GM23338 (cell line): Measurements from ENCODE around the gene FLT1. TPM values are rescaled to one million over a fixed set of nuclear protein-coding genes. Genes with fewer than 3 reads are reported as not detected.
A peak's percentile ranks its signal among the peaks of the same experiment; 100 is the strongest.

Experiments used
- ATAC-seq: fragments of 200-7000 bp; cut with Tn5 transposase; 3 replicates; pipeline ENCODE4 v1.9.1; 2020
- DNase-seq: peaks from one replicate; pipeline ENCODE4 v3.0.0-alpha.2; 2015; ENCODE audit warnings: low spot score
- H2AFZ ChIP-seq: fragments of 200-600 bp; sonication (generic); 2 replicates; pipeline ENCODE4 v1.8.0; 2016; ENCODE audit warnings: antibody characterized with exemption, mild to moderate bottlenecking, moderate library complexity
- H3F3A ChIP-seq: fragments of 200-600 bp; sonication (generic); replicated peaks from 2 replicates; pipeline ENCODE4 v1.8.0; 2017; ENCODE audit warnings: antibody characterized with exemption, mixed run types, low read depth
- H3K27ac ChIP-seq: fragments of 200-600 bp; sonication (generic); 2 replicates; pipeline ENCODE4 v1.6.1; 2016; ENCODE audit warnings: low read depth
- H3K27me3 ChIP-seq: fragments of 200-600 bp; sonication (generic); 2 replicates; pipeline ENCODE4 v1.8.0; 2016; ENCODE audit warnings: mild to moderate bottlenecking, mixed run types, moderate library complexity; ENCODE audit not compliant: insufficient read depth
- H3K36me3 ChIP-seq: fragments of 200-600 bp; sonication (generic); 2 replicates; pipeline ENCODE4 v1.8.0; 2016; ENCODE audit warnings: mild to moderate bottlenecking; ENCODE audit not compliant: insufficient read depth
- H3K4me1 ChIP-seq: fragments of 200-600 bp; sonication (generic); 2 replicates; pipeline ENCODE4 v1.8.0; 2016; ENCODE audit warnings: mild to moderate bottlenecking, moderate library complexity; ENCODE audit not compliant: insufficient read depth
- H3K4me2 ChIP-seq: fragments of 200-600 bp; sonication (generic); 2 replicates; pipeline ENCODE4 v1.7.1; 2017; ENCODE audit warnings: mixed run types
- H3K4me3 ChIP-seq: fragments of 200-600 bp; sonication (generic); 2 replicates; pipeline ENCODE4 v1.6.1; 2016; ENCODE audit warnings: mixed run types
- H3K79me2 ChIP-seq: fragments of 200-600 bp; sonication (generic); replicated peaks from 2 replicates; pipeline ENCODE4 v1.8.0; 2017; ENCODE audit warnings: mild to moderate bottlenecking; ENCODE audit not compliant: insufficient read depth
- H3K9me2 ChIP-seq: fragments of 200-600 bp; sonication (generic); 2 replicates; pipeline ENCODE4 v1.8.0; 2017; ENCODE audit not compliant: insufficient read depth
- H4K20me1 ChIP-seq: fragments of 200-600 bp; sonication (generic); replicated peaks from 2 replicates; pipeline ENCODE4 v1.8.0; 2017; ENCODE audit warnings: mild to moderate bottlenecking; ENCODE audit not compliant: insufficient read depth
- H3K27ac Mint-ChIP-seq: 2 replicates; pipeline ENCODE4 v1.8.0; 2020; ENCODE audit warnings: inconsistent platforms, mild to moderate bottlenecking, moderate library complexity, mixed read lengths
- H3K27me3 Mint-ChIP-seq: 3 replicates; pipeline ENCODE4 v1.8.0; 2022; ENCODE audit warnings: low read depth, mild to moderate bottlenecking, moderate library complexity, mixed read lengths, inconsistent platforms; ENCODE audit not compliant: insufficient read depth, poor library complexity
- H3K36me3 Mint-ChIP-seq: 3 replicates; pipeline ENCODE4 v1.8.0; 2021; ENCODE audit warnings: low read depth, mild to moderate bottlenecking, inconsistent platforms, moderate library complexity, mixed read lengths
- H3K4me1 Mint-ChIP-seq: 3 replicates; pipeline ENCODE4 v1.8.0; 2020; ENCODE audit warnings: mild to moderate bottlenecking, inconsistent platforms, mixed read lengths
- H3K4me3 Mint-ChIP-seq: 3 replicates; pipeline ENCODE4 v1.8.0; 2021; ENCODE audit warnings: moderate library complexity, mild to moderate bottlenecking, inconsistent platforms, mixed read lengths
- H3K9me3 Mint-ChIP-seq: 3 replicates; pipeline ENCODE4 v1.8.0; 2020; ENCODE audit warnings: moderate library complexity, mild to moderate bottlenecking, inconsistent platforms, mixed read lengths
- CREB1 ChIP-seq: fragments of 250-450 bp; sonication (Bioruptor Pico); IDR thresholded peaks from 2 replicates; pipeline ENCODE4 v1.5.0; 2020; ENCODE audit warnings: low read depth, mild to moderate bottlenecking, moderate library complexity
- CTCF ChIP-seq, 2 experiments: fragments of 200-600 bp in 1 of 2; sonication (generic) in 1 of 2; conservative IDR thresholded peaks; 2 replicates each; pipeline versions ENCODE4 v1.5.1 to v1.6.1; 2016 to 2017; ENCODE audit warnings: antibody characterized with exemption in 2 of 2, low read depth in 2 of 2, mild to moderate bottlenecking in 2 of 2, moderate library complexity in 1 of 2
- ETS1 ChIP-seq: IDR thresholded peaks from 2 replicates; pipeline ENCODE4 v1.6.1; 2016; ENCODE audit warnings: antibody characterized with exemption
- EZH2 ChIP-seq: fragments of 200-600 bp; sonication (generic); IDR thresholded peaks from one replicate; pipeline ENCODE4 v1.8.0; 2017; ENCODE audit warnings: antibody characterized with exemption, mild to moderate bottlenecking, low read depth; ENCODE audit not compliant: unreplicated experiment
- EZH2phosphoT487 ChIP-seq: fragments of 200-600 bp; sonication (generic); IDR thresholded peaks from one replicate; pipeline ENCODE4 v1.8.1; 2018; ENCODE audit warnings: antibody characterized with exemption; ENCODE audit not compliant: unreplicated experiment
- JUNB ChIP-seq: IDR thresholded peaks from one replicate; pipeline ENCODE4 v1.6.1; 2016; ENCODE audit warnings: antibody characterized with exemption; ENCODE audit not compliant: unreplicated experiment
- NANOG ChIP-seq: IDR thresholded peaks from 2 replicates; pipeline ENCODE4 v1.6.1; 2016; ENCODE audit warnings: antibody characterized with exemption, borderline replicate concordance
- POLR2AphosphoS5 ChIP-seq: IDR thresholded peaks from 2 replicates; pipeline ENCODE4 v1.6.1; 2016; ENCODE audit warnings: antibody characterized with exemption, low read depth
- REST ChIP-seq: IDR thresholded peaks from one replicate; pipeline ENCODE4 v1.6.1; 2018; ENCODE audit warnings: antibody characterized with exemption; ENCODE audit not compliant: unreplicated experiment
- STAT1 ChIP-seq: IDR thresholded peaks from one replicate; pipeline ENCODE4 v1.6.1; 2016; ENCODE audit warnings: antibody characterized with exemption; ENCODE audit not compliant: unreplicated experiment
- ZNF114 ChIP-seq: fragments of 250-450 bp; sonication (Bioruptor Pico); IDR thresholded peaks from 2 replicates; pipeline ENCODE4 v1.5.0; 2020; ENCODE audit warnings: mild to moderate bottlenecking, moderate library complexity
- ZNF331 ChIP-seq: fragments of 250-450 bp; sonication (Bioruptor Pico); IDR thresholded peaks from 2 replicates; pipeline ENCODE4 v1.5.0; 2020; ENCODE audit warnings: low read depth, mild to moderate bottlenecking, moderate library complexity
- polyA plus RNA-seq: library from polyadenylated mRNA; unstranded; fragments of >200 nt; fragmentation: Nextera tagmentation; extraction: Ambion mirVana; gene quantifications from 2 replicates; pipeline ENCODE4 v1.2.1, GENCODE V29; 2016
- total RNA-seq: library from RNA; depleted of rRNA; stranded (reverse); fragments of >200 nt; shearing (Covaris generic); gene quantifications from 2 replicates; pipeline ENCODE4 v1.2.3, GENCODE V29; 2014
- TF ChIP-seq, protein P1 (sequence below): fragments of 250-450 bp; sonication (Bioruptor Pico); IDR thresholded peaks from 2 replicates; pipeline ENCODE4 v1.5.0; 2020; ENCODE audit warnings: mild to moderate bottlenecking, moderate library complexity

The FLT1 gene
- total and polyA plus RNA-seq, 2 experiments from 2014 or later: 26.8 to 116 TPM

DNA sequence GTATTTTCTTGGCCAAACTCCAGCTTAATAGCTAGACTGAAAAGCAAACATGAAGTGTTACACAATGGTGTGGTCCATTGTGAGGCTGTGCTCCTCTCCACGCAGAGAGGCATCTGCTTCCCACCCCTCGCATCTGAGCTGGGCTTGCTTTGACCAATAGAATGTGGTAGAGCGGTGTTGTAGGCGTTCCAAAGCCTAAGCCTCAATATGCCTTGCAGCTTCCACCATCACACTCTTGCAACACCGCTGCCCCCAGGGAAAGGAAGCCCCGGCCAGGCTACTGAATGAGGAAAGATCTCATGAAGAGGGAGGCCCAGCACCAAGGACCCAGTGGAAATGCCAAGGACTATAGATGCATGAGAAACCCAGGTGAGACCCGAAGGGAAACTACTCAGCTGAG lies 9.4 kb downstream of the FLT1 start:
- H4K20me1 ChIP-seq: peaks cover 44% of the 10 kb centered on the region
- H3F3A ChIP-seq: 0 out of 2 replicates have a peak, but pooled peaks cover 7% of the 10 kb centered on the region
- Mint-ChIP-seq H3K4me1 (peaks cover 84% of the 10 kb centered on the region), H3K27me3 (no peaks in the 10 kb centered on the region), H3K9me3 (no peaks in the 10 kb centered on the region), H3K27ac (no peak overlapping the region), H3K4me3 (no peak overlapping the region), H3K36me3 (peaks cover 75% of the 10 kb centered on the region)
- H3K36me3 ChIP-seq: no peaks in the 10 kb centered on the region
- H3K27ac ChIP-seq: no peak overlapping the region; the same call in 1 of the 2 replicates
- TF ChIP-seq CTCF (conservative IDR thresholded peaks at IDR 0.05; ENCODE audit: low read depth in 2 of 2): no peak
- TF ChIP-seq CREB1 (CRISPR knock-in tag): no peak
- TF ChIP-seq POLR2AphosphoS5: no peak
- TF ChIP-seq STAT1: no peak
- TF ChIP-seq REST: no peak
- TF ChIP-seq JUNB: no peak
- TF ChIP-seq EZH2: no peak
- no peak for TF ChIP-seq EZH2phosphoT487
- TF ChIP-seq ZNF114 (CRISPR knock-in tag): no peak
- no peak for TF ChIP-seq NANOG
- TF ChIP-seq ETS1: no peak
- no peak for TF ChIP-seq ZNF331 (CRISPR knock-in tag)
- TF ChIP-seq, protein P1, sequence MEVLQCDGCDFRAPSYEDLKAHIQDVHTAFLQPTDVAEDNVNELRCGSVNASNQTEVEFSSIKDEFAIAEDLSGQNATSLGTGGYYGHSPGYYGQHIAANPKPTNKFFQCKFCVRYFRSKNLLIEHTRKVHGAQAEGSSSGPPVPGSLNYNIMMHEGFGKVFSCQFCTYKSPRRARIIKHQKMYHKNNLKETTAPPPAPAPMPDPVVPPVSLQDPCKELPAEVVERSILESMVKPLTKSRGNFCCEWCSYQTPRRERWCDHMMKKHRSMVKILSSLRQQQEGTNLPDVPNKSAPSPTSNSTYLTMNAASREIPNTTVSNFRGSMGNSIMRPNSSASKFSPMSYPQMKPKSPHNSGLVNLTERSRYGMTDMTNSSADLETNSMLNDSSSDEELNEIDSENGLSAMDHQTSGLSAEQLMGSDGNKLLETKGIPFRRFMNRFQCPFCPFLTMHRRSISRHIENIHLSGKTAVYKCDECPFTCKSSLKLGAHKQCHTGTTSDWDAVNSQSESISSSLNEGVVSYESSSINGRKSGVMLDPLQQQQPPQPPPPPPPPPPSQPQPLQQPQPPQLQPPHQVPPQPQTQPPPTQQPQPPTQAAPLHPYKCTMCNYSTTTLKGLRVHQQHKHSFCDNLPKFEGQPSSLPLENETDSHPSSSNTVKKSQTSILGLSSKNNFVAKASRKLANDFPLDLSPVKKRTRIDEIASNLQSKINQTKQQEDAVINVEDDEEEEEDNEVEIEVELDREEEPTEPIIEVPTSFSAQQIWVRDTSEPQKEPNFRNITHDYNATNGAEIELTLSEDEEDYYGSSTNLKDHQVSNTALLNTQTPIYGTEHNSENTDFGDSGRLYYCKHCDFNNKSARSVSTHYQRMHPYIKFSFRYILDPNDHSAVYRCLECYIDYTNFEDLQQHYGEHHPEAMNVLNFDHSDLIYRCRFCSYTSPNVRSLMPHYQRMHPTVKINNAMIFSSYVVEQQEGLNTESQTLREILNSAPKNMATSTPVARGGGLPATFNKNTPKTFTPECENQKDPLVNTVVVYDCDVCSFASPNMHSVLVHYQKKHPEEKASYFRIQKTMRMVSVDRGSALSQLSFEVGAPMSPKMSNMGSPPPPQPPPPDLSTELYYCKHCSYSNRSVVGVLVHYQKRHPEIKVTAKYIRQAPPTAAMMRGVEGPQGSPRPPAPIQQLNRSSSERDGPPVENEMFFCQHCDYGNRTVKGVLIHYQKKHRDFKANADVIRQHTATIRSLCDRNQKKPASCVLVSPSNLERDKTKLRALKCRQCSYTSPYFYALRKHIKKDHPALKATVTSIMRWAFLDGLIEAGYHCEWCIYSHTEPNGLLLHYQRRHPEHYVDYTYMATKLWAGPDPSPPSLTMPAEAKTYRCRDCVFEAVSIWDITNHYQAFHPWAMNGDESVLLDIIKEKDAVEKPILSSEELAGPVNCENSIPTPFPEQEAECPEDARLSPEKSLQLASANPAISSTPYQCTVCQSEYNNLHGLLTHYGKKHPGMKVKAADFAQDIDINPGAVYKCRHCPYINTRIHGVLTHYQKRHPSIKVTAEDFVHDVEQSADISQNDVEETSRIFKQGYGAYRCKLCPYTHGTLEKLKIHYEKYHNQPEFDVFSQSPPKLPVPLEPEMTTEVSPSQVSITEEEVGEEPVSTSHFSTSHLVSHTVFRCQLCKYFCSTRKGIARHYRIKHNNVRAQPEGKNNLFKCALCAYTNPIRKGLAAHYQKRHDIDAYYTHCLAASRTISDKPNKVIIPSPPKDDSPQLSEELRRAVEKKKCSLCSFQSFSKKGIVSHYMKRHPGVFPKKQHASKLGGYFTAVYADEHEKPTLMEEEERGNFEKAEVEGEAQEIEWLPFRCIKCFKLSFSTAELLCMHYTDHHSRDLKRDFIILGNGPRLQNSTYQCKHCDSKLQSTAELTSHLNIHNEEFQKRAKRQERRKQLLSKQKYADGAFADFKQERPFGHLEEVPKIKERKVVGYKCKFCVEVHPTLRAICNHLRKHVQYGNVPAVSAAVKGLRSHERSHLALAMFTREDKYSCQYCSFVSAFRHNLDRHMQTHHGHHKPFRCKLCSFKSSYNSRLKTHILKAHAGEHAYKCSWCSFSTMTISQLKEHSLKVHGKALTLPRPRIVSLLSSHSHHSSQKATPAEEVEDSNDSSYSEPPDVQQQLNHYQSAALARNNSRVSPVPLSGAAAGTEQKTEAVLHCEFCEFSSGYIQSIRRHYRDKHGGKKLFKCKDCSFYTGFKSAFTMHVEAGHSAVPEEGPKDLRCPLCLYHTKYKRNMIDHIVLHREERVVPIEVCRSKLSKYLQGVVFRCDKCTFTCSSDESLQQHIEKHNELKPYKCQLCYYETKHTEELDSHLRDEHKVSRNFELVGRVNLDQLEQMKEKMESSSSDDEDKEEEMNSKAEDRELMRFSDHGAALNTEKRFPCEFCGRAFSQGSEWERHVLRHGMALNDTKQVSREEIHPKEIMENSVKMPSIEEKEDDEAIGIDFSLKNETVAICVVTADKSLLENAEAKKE: no peak
- H3K4me3 ChIP-seq: no peak overlapping the region
- peaks cover 57% of the 10 kb centered on the region for H3K4me1 ChIP-seq
- no peak overlapping the region for H2AFZ ChIP-seq
- peak; percentile 21 for DNase-seq
- H3K9me2 ChIP-seq: no peaks in the 10 kb centered on the region; the same call in 1 of the 2 replicates
- H3K27me3 ChIP-seq: no peaks in the 10 kb centered on the region
- peak; percentile 53 for ATAC-seq
- peaks cover 100% of the 10 kb centered on the region for H3K79me2 ChIP-seq
- no peak overlapping the region for H3K4me2 ChIP-seq
